Tibial nerve (tissue), 4 donors: ENCODE measurements around the gene MED31. TPM values are rescaled to one million over a fixed set of nuclear protein-coding genes. Genes with fewer than 3 reads are reported as not detected.

Experiments
- DNase-seq, 2 donors: peaks; one replicate each; pipeline ENCODE4 v3.0.0-alpha.2; 2019; ENCODE audit warnings: low spot score in 2 of 2
- H3K27ac ChIP-seq, 4 donors: fragments of 200-600 bp; sonication (generic) in 3 of 4; one replicate each; pipeline ENCODE4 v1.5.1; 2017 to 2019; ENCODE audit warnings: mild to moderate bottlenecking in 1 of 4
- H3K27me3 ChIP-seq, 2 donors: fragments of 200-600 bp; sonication (generic) in 1 of 2; one replicate each; pipeline versions ENCODE4 v1.5.1 to v1.6.0; 2017 to 2019
- H3K36me3 ChIP-seq, 3 donors: fragments of 200-600 bp; sonication (generic); one replicate each; pipeline ENCODE4 v1.5.1; 2018 to 2019
- H3K4me1 ChIP-seq, 4 donors: fragments of 200-600 bp; sonication (generic) in 3 of 4; one replicate each; pipeline ENCODE4 v1.5.1; 2017 to 2019
- H3K4me3 ChIP-seq, 4 donors: fragments of 200-600 bp; sonication (generic) in 3 of 4; one replicate each; pipeline ENCODE4 v1.5.1; 2017 to 2019; ENCODE audit warnings: mild to moderate bottlenecking in 1 of 4, moderate library complexity in 1 of 4
- H3K9me3 ChIP-seq, 4 donors: fragments of 200-600 bp; sonication (generic) in 3 of 4; one replicate each; pipeline ENCODE4 v1.5.1; 2017 to 2019
- CTCF ChIP-seq, 5 experiments: fragments of 200-600 bp in 3 of 5; fragments of 450-650 bp in 2 of 5; sonication (generic) in 3 of 5; IDR thresholded peaks; one replicate each; pipeline ENCODE4 v1.5.1; 2016 to 2019; ENCODE audit warnings: antibody characterized with exemption in 5 of 5, mild to moderate bottlenecking in 3 of 5, moderate library complexity in 2 of 5
- EP300 ChIP-seq, 2 donors: sonication (generic); formaldehyde crosslinking; IDR thresholded peaks; one replicate each; pipeline ENCODE4 v1.6.1; 2017; ENCODE audit warnings: antibody characterized with exemption in 2 of 2, mild to moderate bottlenecking in 1 of 2
- POLR2A ChIP-seq, 2 donors: fragments of 450-650 bp; IDR thresholded peaks; one replicate each; pipeline ENCODE4 v1.6.1; 2017; ENCODE audit warnings: antibody characterized with exemption in 2 of 2, mild to moderate bottlenecking in 2 of 2, moderate library complexity in 2 of 2
- WGBS, 2 donors: methylation state at CpG; one replicate each; pipeline ENCODE4 v1.1.5; 2018; 5-methylcytosine and 5-hydroxymethylcytosine counted together
- total RNA-seq, 4 donors: library from RNA; depleted of rRNA; stranded (reverse); fragments of >200 nt; gene quantifications; one replicate each; pipeline ENCODE4 v1.1.0, GENCODE V29; 2016

Gene MED31
- total RNA-seq, 4 donors from 2014 or later: 4.5 to 12.6 (median 6.6) TPM

GRCh38 chr17:6654841-6655731, 3.7 kb upstream of the MED31 start:
- Histone ChIP-seq H3K36me3 (no peaks in the 10 kb centered on the region), H3K4me1 (peaks cover 4 to 38% (median 15%) of the 10 kb centered on the region in 4 donors), H3K4me3 (no peak overlapping the region), H3K9me3 (no peaks in the 10 kb centered on the region), H3K27ac (no peak overlapping the region), H3K27me3 (peaks cover 0 to 54% of the 10 kb centered on the region in 2 donors)
- no peak for DNase-seq
- no peak for TF ChIP-seq CTCF (IDR thresholded peaks at IDR 0.05)
- no peak for TF ChIP-seq POLR2A (IDR thresholded peaks at IDR 0.05)
- no peak for TF ChIP-seq EP300 (IDR thresholded peaks at IDR 0.05)
- WGBS, 2 donors: 27 to 33% methylated on average over 36 to 46 of the region's 46 CpGs

GRCh38 chr17:6651919-6652452, 581 bp upstream of the MED31 start:
- H3K9me3 ChIP-seq: no peaks in the 10 kb centered on the region
- peaks cover 4 to 54% (median 19%) of the 10 kb centered on the region in 4 donors for H3K4me1 ChIP-seq
- no peak for TF ChIP-seq CTCF (IDR thresholded peaks at IDR 0.05)
- no peak for TF ChIP-seq POLR2A (IDR thresholded peaks at IDR 0.05)
- no peak for TF ChIP-seq EP300 (IDR thresholded peaks at IDR 0.05)
- H3K4me3 ChIP-seq: peak overlapping the region; percentile 58 to 88 (median 86)
- H3K27me3 ChIP-seq: peaks cover 0 to 25% of the 10 kb centered on the region in 2 donors
- 5 to 7% methylated on average over 15 to 32 of the region's 47 CpGs for WGBS, 2 donors
- peaks cover 0 to 27% (median 0%) of the 10 kb centered on the region in 3 donors for H3K36me3 ChIP-seq
- peak; percentile 43 to 62 for DNase-seq
- H3K27ac ChIP-seq: peak overlapping the region; percentile 23 to 88 (median 78)

- Histone ChIP-seq H3K4me3 (no peak overlapping the region), H3K36me3 (peaks cover 0 to 61% (median 0%) of the 10 kb centered on the region in 3 donors), H3K4me1 (peaks cover 4 to 45% (median 19%) of the 10 kb centered on the region in 4 donors), H3K27me3 (no peaks in the 10 kb centered on the region), H3K27ac (no peak overlapping the region), H3K9me3 (no peaks in the 10 kb centered on the region)
- TF ChIP-seq POLR2A (IDR thresholded peaks at IDR 0.05) (no peak), EP300 (IDR thresholded peaks at IDR 0.05) (no peak), CTCF (IDR thresholded peaks at IDR 0.05) (no peak)
- DNase-seq: no peak
Observed at GRCh38 chr17:6648181-6648580, 3.2 kb downstream of the MED31 start.

- WGBS, 2 donors: 82 to 94% methylated on average over 5 of the region's 5 CpGs
- DNase-seq: no peak
- Histone ChIP-seq H3K4me3 (no peak overlapping the region), H3K9me3 (no peaks in the 10 kb centered on the region), H3K36me3 (peaks cover 0 to 57% (median 0%) of the 10 kb centered on the region in 3 donors), H3K27ac (no peak overlapping the region), H3K4me1 (peaks cover 0 to 41% (median 14%) of the 10 kb centered on the region in 4 donors), H3K27me3 (no peaks in the 10 kb centered on the region)
- TF ChIP-seq CTCF (IDR thresholded peaks at IDR 0.05) (no peak), POLR2A (IDR thresholded peaks at IDR 0.05) (no peak), EP300 (IDR thresholded peaks at IDR 0.05) (no peak)
Observed at GRCh38 chr17:6643451-6644125, 7.8 kb downstream of the MED31 start.
